Astrocyte (in vitro differentiated cells and primary cell): ENCODE results near the gene ZNF770.

ENCODE experiments used
- CTCF ChIP-seq: IDR thresholded peaks from 2 replicates; pipeline ENCODE4 v1.5.1; 2011; ENCODE audit warnings: low read depth, mild to moderate bottlenecking, inconsistent platforms, low read length, moderate library complexity; ENCODE audit not compliant: insufficient read depth
- EZH2 ChIP-seq: IDR thresholded peaks from 2 replicates; pipeline ENCODE4 v1.6.1; 2012; ENCODE audit warnings: mild to moderate bottlenecking, low read length, inconsistent platforms; ENCODE audit not compliant: insufficient read depth

GRCh38 chr15:34993877-34994276 lies 5.8 kb upstream of the ZNF770 start:
- TF ChIP-seq CTCF: no peak
- TF ChIP-seq EZH2: no peak
